Stomach (tissue), 9 donors: ENCODE data around the gene RELL2. TPM values are rescaled to one million over a fixed set of nuclear protein-coding genes. Genes with fewer than 3 reads are reported as not detected.

Experiments used
- DNase-seq, 2 donors: peaks; one replicate each; pipeline versions ENCODE4 v3.0.0 to v3.0.0-alpha.2; 2013 to 2019
- H3K27ac ChIP-seq, 5 donors: fragments of 200-600 bp in 4 of 5; sonication (generic) in 4 of 5; one replicate each; pipeline ENCODE4 v1.5.1; 2013 to 2019; ENCODE audit warnings: mild to moderate bottlenecking in 1 of 5, moderate library complexity in 1 of 5
- H3K27me3 ChIP-seq, 3 donors: fragments of 200-600 bp; sonication (generic); one replicate each; pipeline ENCODE4 v1.5.1; 2017 to 2019; ENCODE audit warnings: mixed run types in 1 of 3
- H3K36me3 ChIP-seq, 4 donors: fragments of 200-600 bp; sonication (generic); 1 replicate in 3 of 4; 2 replicates in 1 of 4; pipeline ENCODE4 v1.5.1; 2016 to 2019
- H3K4me1 ChIP-seq, 4 donors: fragments of 200-600 bp; sonication (generic); one replicate each; pipeline ENCODE4 v1.5.1; 2016 to 2019
- H3K4me3 ChIP-seq, 4 donors: fragments of 200-600 bp; sonication (generic) in 3 of 4; one replicate each; pipeline ENCODE4 v1.5.1; 2016 to 2019; ENCODE audit warnings: mild to moderate bottlenecking in 1 of 4
- H3K9me3 ChIP-seq, 4 donors: fragments of 200-600 bp; sonication (generic); one replicate each; pipeline ENCODE4 v1.5.1; 2016 to 2019
- EP300 ChIP-seq: sonication (generic); formaldehyde crosslinking; IDR thresholded peaks from one replicate; pipeline ENCODE4 v1.6.1; 2017; ENCODE audit warnings: antibody characterized with exemption
- POLR2A ChIP-seq, 4 donors: fragments of 450-650 bp; IDR thresholded peaks; one replicate each; pipeline ENCODE4 v1.6.1; 2016; ENCODE audit warnings: antibody characterized with exemption in 4 of 4, control low read depth in 2 of 4, mild to moderate bottlenecking in 1 of 4, moderate library complexity in 1 of 4
- POLR2AphosphoS5 ChIP-seq, 3 donors: sonication (generic); formaldehyde crosslinking; IDR thresholded peaks; one replicate each; pipeline ENCODE4 v1.6.1; 2016; ENCODE audit warnings: antibody characterized with exemption in 3 of 3
- WGBS, 5 donors: extraction: QIAGEN DNeasy Blood & Tissue Kit in 3 of 5; methylation state at CpG; one replicate each; pipeline versions ENCODE4 v1.1.5 to v1.1.7; 2013 to 2018; 5-methylcytosine and 5-hydroxymethylcytosine counted together
- intact Hi-C: fragments of 100-400 bp; cut with DNase I; formaldehyde crosslinking; loops from one replicate; pipeline ENCODE4 v1.15.1; 2023; ENCODE audit warnings: low total_unique reads
- polyA plus RNA-seq, 3 donors: library from polyadenylated mRNA; stranded (reverse); fragments of 200-250 nt; gene quantifications; one replicate each; pipeline ENCODE4 v1.2.3, GENCODE V29; 2013
- total RNA-seq, 5 donors: library from RNA; depleted of rRNA; stranded (reverse); fragments of >200 nt; gene quantifications; one replicate each; pipeline versions ENCODE4 v1.1.0 to v1.2.3, GENCODE V29; 2014 to 2016
- TF ChIP-seq, protein P1 (sequence below), 7 experiments: fragments of 450-650 bp in 4 of 7; fragments of 200-600 bp in 3 of 7; sonication (generic) in 3 of 7; IDR thresholded peaks; one replicate each; pipeline ENCODE4 v1.5.1; 2016 to 2019; ENCODE audit warnings: antibody characterized with exemption in 7 of 7, control low read depth in 2 of 7, mild to moderate bottlenecking in 1 of 7
- donor health status: healthy with polysubstance abuse.
- donor health status: Bipolar disorder and iron deficiency.
- donor health status: healthy.

RELL2 gene
- total and polyA plus RNA-seq, 8 donors: 0.45 to 4.9 (median 1.2) TPM; not detected in 1

DNA sequence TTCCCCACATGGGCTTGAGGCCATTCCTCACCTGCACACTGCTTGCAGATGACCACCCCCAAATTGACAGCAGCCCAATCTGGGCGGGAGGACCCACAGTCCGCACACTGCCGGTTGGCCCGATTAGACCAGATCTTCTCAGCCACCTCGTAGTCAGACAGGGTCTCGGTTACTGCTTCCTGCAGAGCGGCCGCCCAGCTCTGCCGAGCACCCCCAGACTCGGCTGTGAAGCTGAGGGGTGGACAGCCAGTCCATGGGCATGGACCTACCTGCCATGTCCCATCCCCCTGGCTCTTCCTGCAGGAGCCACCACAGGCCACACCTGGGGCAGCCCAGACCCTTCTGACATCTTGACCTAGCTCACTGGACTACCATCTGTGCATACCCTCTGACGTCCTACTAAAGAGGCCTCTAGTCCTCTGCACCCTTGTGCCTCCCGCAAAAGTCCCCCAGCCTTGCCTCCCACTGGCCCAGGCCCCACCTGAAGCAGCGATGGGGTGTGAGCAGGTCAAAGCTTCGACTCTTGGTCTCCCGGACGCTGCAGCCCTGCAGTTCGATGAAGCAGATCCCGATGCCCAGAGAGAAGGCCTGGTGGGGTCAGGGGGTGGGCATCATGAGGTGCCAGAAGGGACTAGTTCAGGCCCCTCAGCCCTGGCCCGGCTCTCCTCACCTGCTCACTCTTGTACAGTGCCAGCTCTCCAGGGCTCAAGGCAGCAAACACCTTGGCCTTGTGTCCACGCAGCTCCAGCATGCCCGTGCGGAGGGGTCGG, 35.5 kb downstream of the RELL2 start:
- WGBS, 5 donors: 92 to 95% (median 93%) methylated on average over 15 to 23 of the region's 23 CpGs
- no peaks in the 10 kb centered on the region for H3K9me3 ChIP-seq
- H3K4me1 ChIP-seq: no peaks in the 10 kb centered on the region
- H3K27ac ChIP-seq: no peak overlapping the region
- no peak for DNase-seq
- TF ChIP-seq, protein P1, sequence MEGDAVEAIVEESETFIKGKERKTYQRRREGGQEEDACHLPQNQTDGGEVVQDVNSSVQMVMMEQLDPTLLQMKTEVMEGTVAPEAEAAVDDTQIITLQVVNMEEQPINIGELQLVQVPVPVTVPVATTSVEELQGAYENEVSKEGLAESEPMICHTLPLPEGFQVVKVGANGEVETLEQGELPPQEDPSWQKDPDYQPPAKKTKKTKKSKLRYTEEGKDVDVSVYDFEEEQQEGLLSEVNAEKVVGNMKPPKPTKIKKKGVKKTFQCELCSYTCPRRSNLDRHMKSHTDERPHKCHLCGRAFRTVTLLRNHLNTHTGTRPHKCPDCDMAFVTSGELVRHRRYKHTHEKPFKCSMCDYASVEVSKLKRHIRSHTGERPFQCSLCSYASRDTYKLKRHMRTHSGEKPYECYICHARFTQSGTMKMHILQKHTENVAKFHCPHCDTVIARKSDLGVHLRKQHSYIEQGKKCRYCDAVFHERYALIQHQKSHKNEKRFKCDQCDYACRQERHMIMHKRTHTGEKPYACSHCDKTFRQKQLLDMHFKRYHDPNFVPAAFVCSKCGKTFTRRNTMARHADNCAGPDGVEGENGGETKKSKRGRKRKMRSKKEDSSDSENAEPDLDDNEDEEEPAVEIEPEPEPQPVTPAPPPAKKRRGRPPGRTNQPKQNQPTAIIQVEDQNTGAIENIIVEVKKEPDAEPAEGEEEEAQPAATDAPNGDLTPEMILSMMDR (IDR thresholded peaks at IDR 0.05): no peak
- TF ChIP-seq POLR2A (IDR thresholded peaks at IDR 0.05): no peak
- no peak for TF ChIP-seq EP300
- no peak for TF ChIP-seq POLR2AphosphoS5 (IDR thresholded peaks at IDR 0.05)
- H3K4me3 ChIP-seq: no peak overlapping the region
- H3K36me3 ChIP-seq: peaks cover 0 to 31% (median 28%) of the 10 kb centered on the region in 4 donors
- H3K27me3 ChIP-seq: no peaks in the 10 kb centered on the region
- intact Hi-C loops: no loop called here

DNA sequence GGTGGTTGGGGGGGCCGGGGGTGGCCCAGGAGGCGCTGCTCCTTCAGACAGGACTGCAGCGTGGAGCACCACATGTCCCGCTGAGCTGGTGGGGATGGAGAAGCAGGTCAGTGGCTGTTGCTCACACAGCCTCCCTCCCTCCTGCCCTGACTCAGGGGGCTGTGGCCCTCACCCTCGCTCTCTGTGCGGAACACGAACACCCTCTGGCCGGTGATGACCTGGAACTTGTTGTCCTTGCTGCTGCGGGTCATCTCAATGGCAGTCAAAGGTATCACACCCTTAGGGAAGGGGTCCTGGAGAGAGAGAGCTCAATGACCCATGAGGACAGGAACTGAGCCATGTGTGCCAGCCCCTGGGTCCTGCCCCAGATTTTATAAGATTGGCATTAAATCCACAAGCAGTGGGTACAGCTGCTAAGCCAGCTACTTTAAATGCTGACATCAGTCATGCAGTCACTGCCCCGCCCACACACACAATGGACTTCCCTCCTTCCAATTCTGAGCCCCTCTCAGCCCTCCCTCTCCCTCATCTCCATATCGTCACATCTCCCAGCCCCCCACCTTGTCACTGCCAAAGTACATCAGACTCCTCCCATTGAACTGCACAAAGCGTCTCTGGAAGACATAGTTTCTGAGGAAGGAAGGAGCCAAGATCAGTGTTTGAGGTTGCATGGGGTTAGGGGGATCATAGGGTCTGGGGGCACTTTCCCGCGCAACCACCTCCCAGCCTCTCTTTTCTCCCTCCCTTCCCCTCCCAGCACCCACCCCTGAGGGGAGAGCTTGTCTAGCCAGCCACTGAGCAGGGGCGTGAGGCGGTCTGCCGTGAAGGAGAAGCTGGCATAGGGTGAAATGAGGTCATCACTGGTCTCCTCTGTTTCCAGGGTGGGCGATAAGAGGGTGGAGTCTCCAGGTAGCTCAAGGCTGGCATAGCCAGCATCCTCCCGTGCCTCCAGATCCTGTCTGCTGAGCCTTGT, 36.3 kb downstream of the RELL2 start:
- H3K27me3 ChIP-seq: no peaks in the 10 kb centered on the region
- no peak overlapping the region for H3K27ac ChIP-seq
- peaks cover 0 to 30% (median 29%) of the 10 kb centered on the region in 4 donors for H3K36me3 ChIP-seq
- WGBS, 5 donors: 74 to 82% (median 82%) methylated on average over 13 to 19 of the region's 19 CpGs
- no peaks in the 10 kb centered on the region for H3K9me3 ChIP-seq
- DNase-seq: peak in 1 of 2 donors; percentile 51
- H3K4me1 ChIP-seq: no peaks in the 10 kb centered on the region
- H3K4me3 ChIP-seq: no peak overlapping the region
- no peak for TF ChIP-seq POLR2AphosphoS5 (IDR thresholded peaks at IDR 0.05)
- no peak for TF ChIP-seq EP300
- TF ChIP-seq, protein P1 (IDR thresholded peaks at IDR 0.05): no peak
- TF ChIP-seq POLR2A (IDR thresholded peaks at IDR 0.05): no peak
- intact Hi-C loops: no loop called here

DNA sequence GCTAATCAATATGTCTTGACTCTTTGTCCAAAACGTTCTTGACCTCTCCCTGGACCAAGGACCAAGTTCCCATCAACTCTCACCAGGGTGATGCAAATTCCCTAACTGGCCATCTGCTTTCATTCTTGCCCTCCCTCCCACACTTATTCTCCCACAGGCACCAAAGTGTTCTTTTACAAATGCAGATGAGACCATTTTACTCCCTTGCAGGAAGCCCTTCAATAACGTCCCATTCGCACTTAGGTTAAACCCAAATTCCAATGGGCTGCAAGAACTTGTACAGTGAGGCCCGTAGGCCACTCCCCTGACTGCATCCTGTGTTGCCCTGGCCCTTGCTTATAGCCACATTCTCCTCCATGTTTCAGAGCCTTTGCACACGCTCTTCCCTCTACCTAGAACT, 38.0 kb downstream of the RELL2 start:
- intact Hi-C loops: no loop called here
- H3K4me3 ChIP-seq: no peak overlapping the region
- no peaks in the 10 kb centered on the region for H3K27me3 ChIP-seq
- DNase-seq: no peak
- H3K4me1 ChIP-seq: peaks cover 0 to 4% (median under 1%) of the 10 kb centered on the region in 4 donors
- 73 to 84% (median 79%) methylated on average over 5 of the region's 5 CpGs for WGBS, 5 donors
- no peaks in the 10 kb centered on the region for H3K9me3 ChIP-seq
- H3K27ac ChIP-seq: no peak overlapping the region
- TF ChIP-seq POLR2AphosphoS5 (IDR thresholded peaks at IDR 0.05) (no peak), POLR2A (IDR thresholded peaks at IDR 0.05) (no peak), EP300 (no peak)
- TF ChIP-seq, protein P1 (IDR thresholded peaks at IDR 0.05): no peak
- H3K36me3 ChIP-seq: peaks cover 0 to 38% (median 18%) of the 10 kb centered on the region in 4 donors

DNA sequence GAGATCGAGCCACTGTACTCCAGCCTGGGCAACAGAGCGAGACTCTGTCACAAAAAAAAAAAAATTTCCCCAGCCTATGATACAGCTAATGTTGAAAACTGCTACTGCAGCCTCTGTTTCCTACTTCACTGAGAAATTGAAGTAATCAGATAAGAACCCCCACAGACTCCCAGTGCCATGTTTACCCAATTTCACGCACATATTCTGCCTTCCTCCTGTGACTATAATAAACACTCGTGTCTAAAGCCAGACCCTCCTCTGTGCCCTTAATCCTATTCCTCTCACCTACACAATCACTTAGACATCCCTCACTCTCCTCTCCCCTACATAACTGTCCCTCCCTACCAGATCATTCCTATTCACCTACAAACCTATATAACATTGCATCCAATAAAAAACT, 38.9 kb downstream of the RELL2 start:
- TF ChIP-seq EP300 (no peak), POLR2A (IDR thresholded peaks at IDR 0.05) (no peak), POLR2AphosphoS5 (IDR thresholded peaks at IDR 0.05) (no peak)
- TF ChIP-seq, protein P1 (IDR thresholded peaks at IDR 0.05): no peak
- no peaks in the 10 kb centered on the region for H3K27me3 ChIP-seq
- no peaks in the 10 kb centered on the region for H3K9me3 ChIP-seq
- H3K4me3 ChIP-seq: no peak overlapping the region
- intact Hi-C loops: no loop called here
- H3K4me1 ChIP-seq: peaks cover 1 to 13% (median 7%) of the 10 kb centered on the region in 4 donors
- DNase-seq: no peak
- H3K27ac ChIP-seq: no peak overlapping the region
- 71 to 78% (median 73%) methylated on average over 4 of the region's 4 CpGs for WGBS, 5 donors
- H3K36me3 ChIP-seq: peaks cover 0 to 30% (median 14%) of the 10 kb centered on the region in 4 donors
